H54 (cell line): ENCODE results near the gene CARD10.
A peak's percentile ranks its signal among the peaks of the same experiment; 100 is the strongest.

Experiments used
- DNase-seq: peaks from one replicate; pipeline ENCODE4 v3.0.0; 2011; ENCODE audit warnings: low spot score, mixed read lengths; ENCODE audit not compliant: insufficient read length
- FAIRE-seq: peaks from 3 replicates; lab custom pipeline; 2011; peaks lifted over from hg19 to GRCh38; lab: Jason Lieb, UNC
- POLR2A ChIP-seq: IDR thresholded peaks from 2 replicates; pipeline ENCODE4 v1.6.1; 2011; ENCODE audit warnings: low read depth, mild to moderate bottlenecking, low read length

The CARD10 gene, protein sequence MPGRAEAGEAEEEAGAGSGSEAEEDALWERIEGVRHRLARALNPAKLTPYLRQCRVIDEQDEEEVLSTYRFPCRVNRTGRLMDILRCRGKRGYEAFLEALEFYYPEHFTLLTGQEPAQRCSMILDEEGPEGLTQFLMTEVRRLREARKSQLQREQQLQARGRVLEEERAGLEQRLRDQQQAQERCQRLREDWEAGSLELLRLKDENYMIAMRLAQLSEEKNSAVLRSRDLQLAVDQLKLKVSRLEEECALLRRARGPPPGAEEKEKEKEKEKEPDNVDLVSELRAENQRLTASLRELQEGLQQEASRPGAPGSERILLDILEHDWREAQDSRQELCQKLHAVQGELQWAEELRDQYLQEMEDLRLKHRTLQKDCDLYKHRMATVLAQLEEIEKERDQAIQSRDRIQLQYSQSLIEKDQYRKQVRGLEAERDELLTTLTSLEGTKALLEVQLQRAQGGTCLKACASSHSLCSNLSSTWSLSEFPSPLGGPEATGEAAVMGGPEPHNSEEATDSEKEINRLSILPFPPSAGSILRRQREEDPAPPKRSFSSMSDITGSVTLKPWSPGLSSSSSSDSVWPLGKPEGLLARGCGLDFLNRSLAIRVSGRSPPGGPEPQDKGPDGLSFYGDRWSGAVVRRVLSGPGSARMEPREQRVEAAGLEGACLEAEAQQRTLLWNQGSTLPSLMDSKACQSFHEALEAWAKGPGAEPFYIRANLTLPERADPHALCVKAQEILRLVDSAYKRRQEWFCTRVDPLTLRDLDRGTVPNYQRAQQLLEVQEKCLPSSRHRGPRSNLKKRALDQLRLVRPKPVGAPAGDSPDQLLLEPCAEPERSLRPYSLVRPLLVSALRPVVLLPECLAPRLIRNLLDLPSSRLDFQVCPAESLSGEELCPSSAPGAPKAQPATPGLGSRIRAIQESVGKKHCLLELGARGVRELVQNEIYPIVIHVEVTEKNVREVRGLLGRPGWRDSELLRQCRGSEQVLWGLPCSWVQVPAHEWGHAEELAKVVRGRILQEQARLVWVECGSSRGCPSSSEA

DNA sequence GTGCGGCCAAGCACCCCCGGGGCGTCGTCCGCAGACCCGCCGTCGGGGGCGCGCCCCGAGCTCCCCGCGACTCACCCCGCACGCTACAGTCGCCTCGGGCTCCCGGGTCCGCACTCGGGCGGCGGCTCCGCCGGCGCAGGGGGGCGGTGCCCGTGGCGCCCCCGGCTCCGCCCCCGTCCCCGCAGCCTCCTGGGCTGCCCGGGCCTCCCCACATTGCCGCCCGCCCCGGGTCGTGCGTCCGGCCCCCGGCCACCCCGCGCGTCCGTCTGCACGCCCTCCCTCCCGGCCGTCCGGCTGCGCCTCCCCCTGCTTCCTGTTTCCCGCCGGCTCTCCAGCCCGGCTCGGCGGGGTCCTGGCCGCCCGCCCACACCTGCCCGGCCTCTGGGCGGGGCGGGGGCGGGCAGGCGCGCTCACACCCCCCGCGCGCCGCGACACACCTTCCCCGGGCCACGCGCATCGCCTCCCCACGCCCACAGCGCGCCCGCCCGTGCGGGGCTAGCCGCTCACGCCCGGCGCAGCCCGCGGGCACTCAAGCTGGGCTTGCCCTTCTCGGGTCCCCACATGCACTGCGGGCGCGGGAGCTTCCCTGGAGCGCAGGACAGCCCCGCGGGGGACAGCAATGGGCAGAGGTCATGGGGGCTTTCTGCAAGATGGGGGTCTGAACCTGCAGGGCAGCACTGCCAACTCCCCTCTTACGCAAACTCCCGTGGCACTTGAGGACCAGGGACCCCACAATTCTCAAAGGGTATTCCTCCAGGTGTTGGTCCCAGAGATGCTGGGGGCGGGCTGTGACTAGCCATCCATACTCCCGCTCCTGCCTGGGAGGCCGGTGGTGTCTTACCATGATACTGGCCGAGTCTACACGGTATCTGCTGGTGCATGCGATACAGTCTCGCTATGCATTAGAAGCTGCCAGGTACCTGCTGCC is at the start of gene CARD10:
TSS of gene CARD10 (minus strand) at position 148 of the 928 bp plus-strand sequence. CDS start 215 bp downstream, outside the sequence.
- FAIRE-seq (no peak), DNase-seq (no peak)
- no peak for TF ChIP-seq POLR2A

- DNase-seq: no peak
- FAIRE-seq: no peak
- no peak for TF ChIP-seq POLR2A
These were observed 49.3 kb upstream of the CARD10 start for GRCh38 chr22:37568448-37569008.

DNA sequence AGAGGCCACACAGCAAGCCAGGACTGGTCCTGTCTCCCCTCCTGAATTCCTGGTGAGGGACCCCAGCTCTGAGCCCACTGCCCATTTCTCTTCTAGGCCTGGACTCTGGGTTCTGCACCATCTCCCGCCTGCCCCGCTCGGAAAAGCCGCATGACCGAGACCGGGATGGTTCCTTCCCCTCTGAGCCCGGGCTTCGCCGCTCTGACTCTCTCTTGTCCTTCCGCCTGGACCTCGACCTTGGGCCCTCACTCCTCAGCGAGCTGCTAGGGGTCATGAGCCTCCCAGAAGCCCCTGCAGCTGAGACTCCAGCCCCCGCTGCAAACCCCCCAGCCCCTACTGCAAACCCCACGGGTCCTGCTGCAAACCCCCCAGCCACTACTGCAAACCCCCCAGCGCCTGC is 48.8 kb upstream of the CARD10 start:
- no peak for TF ChIP-seq POLR2A
- DNase-seq (no peak), FAIRE-seq (no peak)

GRCh38 chr22:37566903-37567798 is 47.9 kb upstream of the CARD10 start:
- FAIRE-seq: no peak
- DNase-seq: no peak

GRCh38 chr22:37566329-37566837 is 47.2 kb upstream of the CARD10 start:
- no peak for FAIRE-seq
- DNase-seq: no peak
- no peak for TF ChIP-seq POLR2A

More at GRCh38 chr22:37566903-37567798, 47.9 kb upstream of the CARD10 start:
- TF ChIP-seq POLR2A: no peak

DNA sequence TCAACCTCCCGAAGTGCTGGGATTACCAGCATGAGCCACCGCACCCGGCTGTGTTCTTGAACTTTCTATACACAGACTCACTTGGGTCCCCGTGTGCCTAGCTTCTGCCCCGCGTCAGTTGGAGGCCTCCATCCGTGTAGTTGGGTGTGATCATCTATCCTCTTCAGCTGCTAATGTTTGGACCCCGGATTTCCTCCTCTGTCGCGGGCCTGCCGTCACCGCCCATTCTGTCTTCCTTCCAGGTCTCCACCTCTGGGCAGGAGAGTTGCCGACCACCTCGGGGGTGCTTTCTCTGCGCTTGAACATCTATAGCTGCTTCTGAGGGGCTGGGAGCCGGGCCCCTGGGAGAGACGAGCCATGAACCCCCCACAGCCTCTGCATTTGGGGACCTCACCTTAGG is 46.6 kb upstream of the CARD10 start:
- DNase-seq (no peak), FAIRE-seq (no peak)
- TF ChIP-seq POLR2A: no peak

DNA sequence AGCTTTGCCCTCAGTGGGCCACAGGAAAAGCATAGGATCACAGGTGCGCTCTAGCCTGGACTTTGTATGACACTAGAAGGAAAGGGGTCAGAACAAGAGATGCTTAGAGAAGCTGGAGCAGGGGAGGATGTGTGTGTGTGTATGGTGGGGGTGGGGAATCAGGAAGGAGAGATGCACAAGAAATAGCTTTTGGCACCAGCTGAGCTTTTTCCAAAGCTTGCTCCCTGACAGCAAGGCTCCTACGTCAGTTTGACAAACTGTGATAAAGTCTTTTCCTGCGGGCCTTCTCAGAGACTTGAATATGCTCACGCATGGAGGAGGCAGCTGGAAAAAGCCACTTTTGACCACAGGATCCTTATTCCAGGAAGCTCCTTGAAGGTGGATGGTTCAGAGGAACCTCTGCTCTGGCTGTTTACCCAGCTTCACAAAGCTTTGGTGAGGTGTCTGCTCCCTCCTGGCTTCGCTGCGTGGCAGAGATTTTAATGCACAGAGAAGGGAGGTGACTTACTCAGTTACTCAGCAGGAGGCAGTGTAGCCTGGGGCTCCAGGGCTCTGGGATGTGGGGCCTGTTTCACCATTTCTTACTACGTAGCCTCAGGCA is 45.0 kb upstream of the CARD10 start:
- FAIRE-seq (no peak), DNase-seq (no peak)
- no peak for TF ChIP-seq POLR2A

DNA sequence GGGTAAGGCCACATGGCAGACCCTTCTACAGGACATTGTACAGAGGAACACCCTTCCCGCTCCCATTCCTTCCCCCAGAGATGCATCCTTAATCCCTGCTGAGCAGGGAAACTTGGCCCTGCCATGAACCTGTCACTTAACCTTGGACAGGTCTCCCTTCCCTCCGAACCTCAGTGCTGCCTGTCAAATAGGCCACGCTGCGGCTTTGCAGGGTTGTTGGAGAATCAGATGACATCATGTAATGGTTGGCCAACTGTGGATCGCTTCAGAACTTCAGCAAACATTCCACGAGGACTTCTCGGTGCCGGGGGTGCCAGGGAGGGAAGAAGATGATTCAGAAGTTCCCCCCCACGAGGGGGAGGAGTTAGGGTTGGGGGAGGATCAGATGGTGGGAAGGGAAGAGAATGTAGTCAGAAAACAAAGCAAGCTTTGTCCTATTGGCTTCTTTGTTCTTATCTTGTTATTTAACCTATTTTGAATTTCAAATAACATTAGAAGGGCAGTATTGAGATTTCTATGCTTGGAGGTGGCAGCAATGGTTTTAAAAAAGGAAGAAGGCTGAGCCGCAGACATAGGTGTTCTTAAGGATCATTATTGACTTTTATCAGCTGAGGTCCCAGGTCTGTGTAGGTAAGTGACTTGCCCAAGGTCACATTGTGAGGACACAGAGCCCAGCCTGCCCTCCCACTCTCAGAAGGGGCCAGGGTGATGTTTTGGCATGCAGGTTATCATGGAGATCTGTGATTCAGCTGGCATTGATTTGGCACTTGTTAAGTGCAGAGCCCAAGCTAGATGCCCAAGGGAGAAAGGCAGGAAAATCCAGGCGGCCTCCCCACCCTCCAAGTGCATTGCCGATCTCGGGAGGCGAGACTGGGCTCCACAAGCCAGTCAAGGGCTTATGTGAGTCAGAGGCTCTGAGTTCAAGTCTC is 44.2 kb upstream of the CARD10 start:
- peak; percentile 83 for FAIRE-seq
- peak; percentile 71 for DNase-seq

DNA sequence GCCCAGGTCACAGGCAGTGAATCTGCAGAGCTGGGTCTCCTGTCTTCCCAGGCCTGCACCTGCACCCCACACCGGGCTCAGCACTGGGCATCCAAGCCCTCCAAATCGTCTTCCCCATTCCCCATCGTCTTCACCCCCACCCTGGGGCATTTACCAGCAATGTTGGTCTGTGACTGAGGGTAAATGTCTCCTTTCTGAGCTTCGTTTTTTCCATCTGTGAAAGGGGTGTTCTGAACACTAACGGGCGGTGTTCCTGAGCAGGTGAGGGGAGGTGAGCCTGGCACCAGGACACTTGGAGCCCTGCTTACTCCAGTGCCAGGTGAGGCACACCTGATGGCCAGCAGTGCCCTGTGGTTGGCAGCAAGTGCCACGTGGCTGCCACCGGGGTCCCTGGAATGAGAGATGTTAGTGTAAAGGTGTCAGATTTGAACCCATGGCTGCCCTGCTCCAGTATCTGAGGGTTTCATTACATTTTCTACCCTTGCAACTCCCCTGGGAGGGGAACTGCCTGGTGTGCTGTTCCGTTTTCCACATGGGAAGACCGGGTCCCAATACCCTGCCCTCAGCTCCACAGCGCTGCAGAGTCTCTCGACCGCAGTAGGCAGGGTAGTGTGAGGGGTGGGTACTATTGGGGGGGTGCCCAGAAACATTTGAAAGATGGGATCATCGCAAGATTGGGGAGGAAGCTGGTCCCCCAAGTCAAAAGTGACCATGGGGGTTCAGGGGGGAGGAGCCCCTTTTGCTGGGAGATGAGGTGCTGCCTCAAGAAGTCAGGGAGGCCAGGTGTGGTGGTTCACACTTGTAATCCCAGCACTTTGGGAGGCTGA is 43.0 kb upstream of the CARD10 start:
- DNase-seq (no peak), FAIRE-seq (no peak)
- no peak for TF ChIP-seq POLR2A

More for the DNA sequence above, 44.2 kb upstream of the CARD10 start:
- no peak for TF ChIP-seq POLR2A
